Activated naive CD8-positive, alpha-beta T cell treated with anti-CD3 and anti-CD28 coated beads for 36 hours (primary cell): Measurements from ENCODE around the gene DOCK2. TPM values are rescaled to one million over a fixed set of nuclear protein-coding genes. Genes with fewer than 3 reads are reported as not detected.
"Not testable (repeated sequence)": the region's sequence is repeated elsewhere in the genome, so short reads cannot be mapped to it uniquely, and the experiment has no call there.

Experiments
- DNase-seq: peaks from one replicate; pipeline ENCODE4 v3.0.0; 2021
- H3K27ac Mint-ChIP-seq: one replicate; pipeline ENCODE4 v1.8.0; 2022; ENCODE audit warnings: mild to moderate bottlenecking, moderate library complexity, mixed read lengths
- H3K27me3 Mint-ChIP-seq: one replicate; pipeline ENCODE4 v1.8.0; 2022; ENCODE audit warnings: mild to moderate bottlenecking, mixed read lengths
- H3K36me3 Mint-ChIP-seq: one replicate; pipeline ENCODE4 v1.8.0; 2021; ENCODE audit warnings: mild to moderate bottlenecking, mixed read lengths
- H3K4me1 Mint-ChIP-seq: one replicate; pipeline ENCODE4 v1.8.0; 2021; ENCODE audit warnings: mixed read lengths
- H3K4me3 Mint-ChIP-seq: one replicate; pipeline ENCODE4 v1.8.0; 2022; ENCODE audit warnings: mild to moderate bottlenecking, moderate library complexity, mixed read lengths
- H3K9me3 Mint-ChIP-seq: one replicate; pipeline ENCODE4 v1.8.0; 2022; ENCODE audit warnings: mixed read lengths
- total RNA-seq, 2 experiments: library from RNA; stranded (reverse); gene quantifications; one replicate each; pipeline ENCODE4 v1.2.3, GENCODE V29; 2021

DOCK2 gene
- total RNA-seq, 2 experiments from 2014 or later: 149 TPM

DNA sequence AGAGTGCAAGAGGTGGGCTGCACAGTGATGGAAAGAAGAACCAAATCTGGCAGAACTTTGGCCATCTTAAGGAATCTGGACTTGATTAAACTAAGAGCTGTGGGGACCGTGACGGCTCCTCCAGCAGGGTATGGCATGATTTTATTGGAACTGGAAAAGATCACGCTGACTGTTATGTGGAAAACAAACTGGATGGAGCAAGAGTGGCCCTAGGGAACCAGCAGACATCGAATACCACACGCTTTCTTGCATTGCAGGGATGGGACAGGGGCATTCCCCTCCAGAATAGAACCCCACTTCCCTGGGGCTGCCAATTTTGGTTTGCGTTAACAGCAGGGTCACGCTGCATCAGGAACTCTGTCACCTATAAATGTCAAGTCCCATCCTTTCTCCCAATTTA lies 304.5 kb downstream of the DOCK2 start:
- no peaks in the 10 kb centered on the region for H3K9me3 Mint-ChIP-seq
- DNase-seq: no peak
- H3K27me3 Mint-ChIP-seq: no peaks in the 10 kb centered on the region
- peaks cover 12% of the 10 kb centered on the region for H3K36me3 Mint-ChIP-seq
- H3K27ac Mint-ChIP-seq: no peak overlapping the region
- H3K4me3 Mint-ChIP-seq: no peak overlapping the region
- H3K4me1 Mint-ChIP-seq: peaks cover 12% of the 10 kb centered on the region

DNA sequence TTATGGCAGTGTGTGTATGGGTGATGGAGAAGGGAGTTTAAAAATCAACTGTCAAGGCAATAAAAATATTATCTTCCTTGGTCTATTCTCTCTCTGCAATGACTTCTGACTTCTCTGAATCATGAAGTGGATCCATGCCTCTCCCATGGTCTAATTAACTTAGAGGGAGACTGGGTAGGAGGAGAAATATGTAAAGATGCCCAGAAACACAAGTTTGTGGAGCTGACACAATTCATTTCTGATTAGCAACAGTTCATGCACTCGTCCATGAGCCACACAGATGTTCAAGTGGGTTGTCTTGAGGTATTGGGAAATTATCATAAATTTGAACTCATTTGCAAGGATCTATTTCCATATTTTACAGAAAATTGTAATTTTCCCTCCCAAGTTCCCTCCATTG lies 305.1 kb downstream of the DOCK2 start:
- peaks cover 14% of the 10 kb centered on the region for H3K36me3 Mint-ChIP-seq
- no peak for DNase-seq

DNA sequence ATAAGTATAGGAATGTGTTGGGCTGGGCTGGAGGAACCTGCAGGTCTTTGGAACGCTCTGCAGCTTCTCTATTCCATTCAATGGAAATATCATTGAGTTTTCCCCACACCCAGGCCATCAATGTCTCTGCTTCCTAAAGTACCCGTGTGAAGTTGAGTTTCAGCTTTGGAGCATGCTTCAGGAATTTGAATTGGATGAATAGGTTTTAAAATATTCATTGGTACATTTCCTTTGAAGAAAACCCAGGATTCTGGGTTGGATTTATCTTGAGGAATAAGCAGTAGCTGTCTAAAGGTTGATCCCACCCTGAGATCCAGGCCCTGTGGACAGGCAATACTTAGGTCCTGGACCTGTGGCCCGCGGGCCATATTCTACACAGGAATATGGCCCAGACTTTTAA lies 306.0 kb downstream of the DOCK2 start:
- no peak overlapping the region for H3K4me3 Mint-ChIP-seq
- no peak for DNase-seq
- no peaks in the 10 kb centered on the region for H3K9me3 Mint-ChIP-seq
- H3K36me3 Mint-ChIP-seq: peaks cover 16% of the 10 kb centered on the region
- no peaks in the 10 kb centered on the region for H3K27me3 Mint-ChIP-seq
- peaks cover 12% of the 10 kb centered on the region for H3K4me1 Mint-ChIP-seq
- no peak overlapping the region for H3K27ac Mint-ChIP-seq

More for the DNA sequence above, 305.1 kb downstream of the DOCK2 start:
- Mint-ChIP-seq H3K4me3 (no peak overlapping the region), H3K4me1 (peaks cover 12% of the 10 kb centered on the region), H3K27me3 (no peaks in the 10 kb centered on the region), H3K27ac (no peak overlapping the region), H3K9me3 (no peaks in the 10 kb centered on the region)

DNA sequence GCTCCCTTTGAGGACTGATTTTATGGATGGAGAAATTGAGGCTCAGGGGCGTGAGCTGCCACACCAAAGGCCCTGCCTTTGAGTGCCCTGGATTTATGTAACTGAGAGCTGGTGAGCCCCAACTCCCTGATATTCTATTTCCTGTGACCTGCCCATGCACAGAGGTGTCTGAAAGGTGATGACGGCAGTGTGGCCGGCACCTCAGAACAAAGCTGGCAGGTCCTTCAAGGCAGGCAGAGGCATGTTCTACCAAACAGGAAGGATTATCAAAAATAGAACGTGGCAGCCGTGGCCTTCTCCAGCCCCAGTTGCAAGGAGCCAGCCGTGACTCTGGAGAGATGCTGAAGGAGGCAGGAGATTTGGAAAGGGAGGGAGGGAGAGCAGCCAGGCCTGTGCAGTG lies 307.0 kb downstream of the DOCK2 start:
- Mint-ChIP-seq H3K9me3 (no peaks in the 10 kb centered on the region), H3K27me3 (no peaks in the 10 kb centered on the region), H3K4me1 (peaks cover 12% of the 10 kb centered on the region), H3K27ac (no peak overlapping the region), H3K4me3 (no peak overlapping the region), H3K36me3 (peaks cover 22% of the 10 kb centered on the region)
- DNase-seq: no peak

DNA sequence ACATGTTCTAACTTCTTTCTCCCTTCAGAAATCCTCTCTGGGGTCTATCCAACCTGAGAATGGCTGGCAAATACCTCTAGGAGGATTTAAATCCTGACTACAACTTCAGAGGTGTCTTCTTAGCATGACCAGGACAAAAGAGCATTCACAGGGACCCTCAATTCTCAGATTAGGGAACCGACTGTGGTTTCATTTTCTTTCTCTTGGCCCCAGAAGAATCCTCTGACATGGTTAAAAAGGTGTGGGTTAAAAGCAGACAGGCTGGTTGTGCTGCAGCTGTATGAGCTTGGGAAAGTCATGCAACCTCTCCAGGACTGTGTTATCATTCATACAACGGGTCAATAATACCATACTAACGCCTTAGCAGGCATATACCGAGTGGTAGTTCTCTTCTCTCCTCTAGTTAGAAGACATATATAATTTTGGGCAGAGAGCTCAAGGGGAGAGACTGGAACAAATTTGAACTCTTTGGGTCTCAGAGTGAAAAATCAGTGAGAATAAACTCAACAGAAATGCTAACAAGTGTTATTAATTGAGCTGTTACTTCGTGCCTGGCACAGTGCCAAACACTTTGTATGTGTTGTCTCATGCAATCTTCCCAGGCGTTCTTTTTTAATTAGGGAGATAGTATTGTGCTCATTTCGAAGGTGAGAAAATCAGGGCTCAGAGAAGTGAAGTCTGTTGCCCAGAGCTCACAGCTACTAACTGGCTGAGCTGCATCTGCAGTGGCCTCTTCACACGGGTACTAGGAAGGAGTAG lies 308.0 kb downstream of the DOCK2 start:
- no peak overlapping the region for H3K4me3 Mint-ChIP-seq
- no peak for DNase-seq
- no peaks in the 10 kb centered on the region for H3K27me3 Mint-ChIP-seq
- H3K9me3 Mint-ChIP-seq: no peaks in the 10 kb centered on the region
- H3K27ac Mint-ChIP-seq: peak overlapping the region; percentile 14
- peaks cover 28% of the 10 kb centered on the region for H3K36me3 Mint-ChIP-seq
- H3K4me1 Mint-ChIP-seq: peaks cover 12% of the 10 kb centered on the region

DNA sequence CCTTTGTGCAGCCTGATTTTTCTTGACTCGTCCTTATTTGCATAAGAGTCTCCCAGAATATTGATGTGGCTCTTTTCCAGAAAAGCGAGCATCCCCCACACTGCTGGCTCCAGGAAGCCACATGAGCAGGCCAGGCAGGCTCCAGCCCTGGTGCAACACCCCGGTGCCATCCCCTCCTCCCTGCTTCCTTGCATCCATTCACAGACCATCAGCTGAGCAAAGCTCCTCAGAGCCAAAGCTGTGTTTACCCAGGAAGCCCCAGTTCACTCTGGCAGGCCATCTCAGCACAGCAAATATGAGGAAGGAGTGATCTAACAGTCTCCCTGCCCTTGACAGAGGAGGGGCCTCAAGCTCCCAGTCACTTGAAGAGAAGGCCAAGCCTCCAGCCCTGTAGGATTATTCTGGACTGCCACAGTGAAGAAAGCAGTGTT lies 308.8 kb downstream of the DOCK2 start:
- no peak overlapping the region for H3K4me3 Mint-ChIP-seq
- DNase-seq: no peak
- H3K27ac Mint-ChIP-seq: no peak overlapping the region
- peaks cover 12% of the 10 kb centered on the region for H3K4me1 Mint-ChIP-seq
- H3K27me3 Mint-ChIP-seq: no peaks in the 10 kb centered on the region
- H3K9me3 Mint-ChIP-seq: no peaks in the 10 kb centered on the region
- peaks cover 33% of the 10 kb centered on the region for H3K36me3 Mint-ChIP-seq

DNA sequence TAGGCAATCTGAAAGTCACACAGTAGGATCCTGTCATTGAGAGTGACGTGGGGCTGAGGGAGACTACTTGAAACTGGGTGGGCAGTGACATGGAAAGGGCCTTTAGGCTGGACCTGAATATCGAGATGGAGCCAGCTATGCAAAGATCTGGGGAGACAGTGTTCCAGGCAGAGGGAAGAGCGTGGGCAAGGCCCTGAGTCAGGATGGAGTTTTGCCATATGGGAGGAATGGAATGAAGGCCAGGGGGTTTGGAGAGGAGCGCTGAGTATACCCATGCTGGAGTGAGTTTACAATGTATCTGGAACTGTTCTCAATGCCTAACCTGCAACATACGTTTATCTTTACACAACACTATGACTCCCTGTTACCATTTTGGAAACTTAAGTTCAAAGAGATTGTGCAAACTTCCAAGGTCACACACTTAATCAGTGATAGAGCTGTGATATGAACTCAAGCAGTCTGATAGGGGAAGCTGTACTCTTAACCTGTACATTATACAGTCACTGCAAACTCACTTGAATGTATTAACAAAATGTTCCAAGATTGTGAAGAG lies 309.7 kb downstream of the DOCK2 start:
- no peaks in the 10 kb centered on the region for H3K27me3 Mint-ChIP-seq
- H3K4me1 Mint-ChIP-seq: peaks cover 8% of the 10 kb centered on the region
- no peak for DNase-seq
- H3K9me3 Mint-ChIP-seq: no peaks in the 10 kb centered on the region
- no peak overlapping the region for H3K27ac Mint-ChIP-seq
- peaks cover 37% of the 10 kb centered on the region for H3K36me3 Mint-ChIP-seq
- no peak overlapping the region for H3K4me3 Mint-ChIP-seq

DNA sequence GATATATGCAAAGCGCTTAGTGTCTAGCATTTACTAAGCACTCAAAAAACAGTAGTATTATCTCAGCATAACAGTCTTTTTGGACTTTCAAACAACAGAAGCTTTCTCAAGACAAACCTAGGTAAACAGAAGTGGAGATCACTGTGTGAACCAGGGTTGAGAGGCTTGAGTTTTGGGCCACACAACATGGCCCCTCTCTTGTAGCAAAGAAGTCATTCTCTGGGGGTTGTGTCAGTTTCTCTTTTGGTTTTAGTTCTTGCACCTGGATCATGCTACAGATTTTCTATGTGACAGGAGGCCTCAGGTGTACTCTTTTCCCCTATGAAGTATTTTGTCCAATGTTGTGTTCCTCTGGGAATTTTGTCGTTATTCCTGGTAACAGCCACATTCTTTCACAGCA lies 313.3 kb downstream of the DOCK2 start:
- Mint-ChIP-seq H3K4me1 (no peaks in the 10 kb centered on the region), H3K27me3 (no peaks in the 10 kb centered on the region), H3K36me3 (peaks cover 44% of the 10 kb centered on the region), H3K9me3 (no peaks in the 10 kb centered on the region), H3K27ac (no peak overlapping the region), H3K4me3 (no peak overlapping the region)
- no peak for DNase-seq

DNA sequence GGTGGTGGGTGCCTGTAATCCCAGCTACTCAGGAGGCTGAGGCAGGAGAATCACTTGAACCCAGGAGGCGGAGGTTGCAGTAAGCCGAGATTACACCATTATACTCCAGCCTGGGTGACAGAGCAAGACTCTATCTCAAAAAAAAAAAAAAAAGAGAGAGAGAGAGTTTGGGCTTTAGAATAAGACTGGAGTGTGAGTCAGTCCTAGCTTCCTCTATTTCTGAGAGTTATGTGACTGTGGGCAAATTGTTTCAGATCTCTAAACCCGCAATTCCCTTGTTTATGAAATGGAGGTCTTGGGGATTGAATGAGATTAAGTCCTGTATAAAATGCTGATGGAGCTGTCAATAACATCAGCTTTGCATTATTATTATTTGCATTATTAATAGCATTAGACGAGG lies 316.1 kb downstream of the DOCK2 start:
- not testable (repeated sequence) for H3K4me3 Mint-ChIP-seq, DNase-seq, H3K4me1 Mint-ChIP-seq, H3K27ac Mint-ChIP-seq, H3K27me3 Mint-ChIP-seq, H3K9me3 Mint-ChIP-seq
- peaks cover 32% of the 10 kb centered on the region for H3K36me3 Mint-ChIP-seq

DNA sequence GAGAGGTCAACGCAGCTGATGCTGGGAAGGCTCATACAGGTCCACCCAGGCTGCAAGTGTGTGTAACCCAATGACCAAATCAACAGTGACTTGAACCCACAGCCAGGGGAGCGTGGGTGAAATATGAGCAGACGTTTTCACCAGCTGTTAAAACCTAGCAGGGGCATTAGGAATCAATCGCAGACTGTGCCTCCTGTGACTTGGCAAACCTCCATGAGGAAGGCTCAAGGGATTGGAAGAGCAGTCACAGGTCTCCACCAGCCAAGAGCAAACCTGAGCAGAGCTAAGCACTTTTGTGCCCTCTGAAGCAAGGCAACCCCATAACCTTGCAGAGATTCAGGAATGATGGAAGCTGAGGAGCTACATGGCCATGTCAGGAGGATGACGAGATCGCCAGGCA lies 317.7 kb downstream of the DOCK2 start:
- H3K4me3 Mint-ChIP-seq: no peak overlapping the region
- no peak overlapping the region for H3K27ac Mint-ChIP-seq
- H3K36me3 Mint-ChIP-seq: peaks cover 26% of the 10 kb centered on the region
- H3K9me3 Mint-ChIP-seq: no peaks in the 10 kb centered on the region
- no peaks in the 10 kb centered on the region for H3K4me1 Mint-ChIP-seq
- DNase-seq: no peak
- no peaks in the 10 kb centered on the region for H3K27me3 Mint-ChIP-seq

DNA sequence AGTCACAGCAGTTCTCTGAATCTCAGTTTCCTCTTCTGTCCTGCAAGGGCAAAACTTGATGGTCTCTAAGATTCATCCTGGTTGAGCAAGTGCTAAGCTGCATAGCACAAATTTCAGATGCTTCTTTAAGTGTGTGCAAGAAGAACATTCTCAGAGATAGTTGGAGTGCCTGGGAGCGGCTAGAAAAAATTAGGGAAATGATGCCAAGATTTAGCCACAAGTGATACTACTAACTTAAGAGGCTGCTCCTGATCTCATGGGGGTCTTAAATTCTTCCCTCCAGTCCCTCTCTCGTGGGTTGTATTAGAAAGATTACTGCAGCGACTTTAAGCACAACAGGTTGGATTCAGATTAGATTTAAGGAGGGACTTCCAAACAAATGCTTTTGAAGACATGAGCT lies 319.1 kb downstream of the DOCK2 start:
- H3K4me3 Mint-ChIP-seq: no peak overlapping the region
- H3K27ac Mint-ChIP-seq: no peak overlapping the region
- H3K27me3 Mint-ChIP-seq: no peaks in the 10 kb centered on the region
- no peaks in the 10 kb centered on the region for H3K9me3 Mint-ChIP-seq
- no peak for DNase-seq
- H3K4me1 Mint-ChIP-seq: no peaks in the 10 kb centered on the region
- peaks cover 18% of the 10 kb centered on the region for H3K36me3 Mint-ChIP-seq

DNA sequence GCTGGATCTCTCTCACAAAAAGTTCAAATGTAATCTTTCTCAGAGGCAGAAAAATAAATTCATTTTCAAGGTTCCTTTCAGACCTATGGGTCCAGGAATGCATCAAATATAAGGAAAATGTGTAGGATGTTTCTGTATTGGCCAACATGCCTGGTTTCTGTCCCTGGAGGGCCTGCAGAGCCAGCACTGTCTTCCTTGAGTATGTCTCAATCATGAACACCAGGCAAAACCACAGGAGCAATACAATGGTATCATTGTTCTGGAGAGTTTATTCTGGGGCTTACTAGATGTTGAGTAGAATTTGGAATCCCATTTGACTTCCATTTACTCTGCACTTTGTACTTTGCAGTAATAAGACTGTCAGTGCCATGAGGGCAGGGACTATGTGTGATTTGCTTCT lies 319.7 kb downstream of the DOCK2 start:
- Mint-ChIP-seq H3K27ac (no peak overlapping the region), H3K36me3 (peaks cover 18% of the 10 kb centered on the region), H3K4me1 (no peaks in the 10 kb centered on the region), H3K9me3 (no peaks in the 10 kb centered on the region), H3K4me3 (no peak overlapping the region), H3K27me3 (no peaks in the 10 kb centered on the region)
- DNase-seq: no peak

DNA sequence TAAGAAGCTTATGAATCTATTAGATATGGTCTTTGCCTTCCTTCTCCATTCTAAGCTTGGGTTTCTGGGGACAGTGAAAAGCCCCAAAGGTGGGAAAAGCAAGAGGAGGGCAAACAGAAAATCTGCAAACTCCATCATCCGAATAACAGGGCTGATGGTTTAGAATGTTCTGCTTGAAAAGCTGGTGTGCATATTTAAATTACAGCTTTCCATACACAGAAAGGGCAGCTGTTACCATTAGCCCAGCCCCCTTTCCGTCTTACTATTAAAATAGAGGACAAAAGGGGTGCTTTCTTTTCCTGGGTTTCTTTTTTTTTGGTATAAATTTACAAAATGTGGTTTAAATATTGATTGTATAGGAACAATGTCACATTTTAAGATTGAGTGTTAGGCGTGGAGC lies 321.2 kb downstream of the DOCK2 start:
- no peak overlapping the region for H3K4me3 Mint-ChIP-seq
- peaks cover 19% of the 10 kb centered on the region for H3K36me3 Mint-ChIP-seq
- no peaks in the 10 kb centered on the region for H3K27me3 Mint-ChIP-seq
- H3K9me3 Mint-ChIP-seq: no peaks in the 10 kb centered on the region
- no peak for DNase-seq
- H3K27ac Mint-ChIP-seq: no peak overlapping the region
- peaks cover 2% of the 10 kb centered on the region for H3K4me1 Mint-ChIP-seq

DNA sequence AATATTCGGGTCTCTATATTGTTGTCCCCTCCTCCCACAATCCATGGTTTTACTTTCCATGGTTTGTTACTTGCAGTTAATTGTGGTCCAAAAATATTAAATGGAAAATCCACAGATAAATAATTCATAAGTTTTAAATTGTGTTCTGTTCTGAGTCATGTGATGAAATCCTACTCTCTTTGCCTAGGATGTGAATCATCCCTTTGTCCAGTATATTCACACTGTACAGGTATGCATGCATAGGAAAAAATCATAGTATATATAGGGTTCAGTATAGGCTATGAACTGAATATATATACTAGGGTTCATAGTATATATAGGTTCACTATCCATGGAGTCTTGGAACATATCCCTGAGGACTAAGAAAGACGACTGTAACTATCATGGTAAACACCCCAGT lies 323.6 kb downstream of the DOCK2 start:
- H3K4me3 Mint-ChIP-seq: no peak overlapping the region
- H3K27ac Mint-ChIP-seq: no peak overlapping the region
- no peak for DNase-seq
- peaks cover 18% of the 10 kb centered on the region for H3K36me3 Mint-ChIP-seq
- no peaks in the 10 kb centered on the region for H3K9me3 Mint-ChIP-seq
- no peaks in the 10 kb centered on the region for H3K27me3 Mint-ChIP-seq
- peaks cover 2% of the 10 kb centered on the region for H3K4me1 Mint-ChIP-seq

DNA sequence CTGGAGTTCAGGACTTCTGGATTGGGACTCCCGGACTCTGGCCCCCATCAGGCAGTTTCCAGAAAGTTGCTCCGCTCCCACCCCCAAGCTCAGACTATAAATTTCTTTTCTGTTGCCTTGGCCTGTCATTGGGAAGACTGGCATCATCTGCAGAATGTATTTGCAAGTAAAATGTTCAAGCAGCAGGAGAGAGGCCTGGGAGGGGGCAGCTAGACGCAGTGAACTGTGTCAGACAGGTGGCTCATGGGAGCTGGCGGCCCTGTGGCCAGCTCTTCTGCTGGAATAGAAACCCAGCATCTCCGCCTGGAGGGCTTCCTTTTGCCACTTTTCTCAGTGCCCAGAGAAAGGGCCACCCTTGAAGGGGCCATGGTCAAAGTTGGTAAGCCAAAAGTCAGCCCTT lies 327.2 kb downstream of the DOCK2 start:
- H3K27me3 Mint-ChIP-seq: no peaks in the 10 kb centered on the region

DNA sequence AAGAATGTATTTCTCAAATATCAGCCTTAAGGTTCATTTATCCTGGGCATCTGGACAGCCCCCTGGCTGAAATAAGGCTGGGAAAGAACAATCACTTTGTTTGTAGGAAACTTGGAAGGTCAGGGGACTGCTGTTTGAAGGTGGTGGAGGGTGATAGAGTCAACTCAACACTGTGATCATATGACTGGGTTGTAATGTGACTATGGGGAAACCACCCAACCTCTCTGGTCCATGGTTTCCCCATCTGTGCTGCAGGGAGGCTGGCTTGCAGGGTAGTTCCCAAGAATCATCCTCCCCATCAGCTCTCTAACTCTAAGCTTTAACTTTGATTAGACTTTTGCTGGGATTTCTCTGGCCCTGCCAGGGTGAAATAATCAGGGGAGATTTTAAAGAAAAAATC lies 333.3 kb downstream of the DOCK2 start:
- H3K4me1 Mint-ChIP-seq: no peaks in the 10 kb centered on the region
- no peaks in the 10 kb centered on the region for H3K27me3 Mint-ChIP-seq
- no peak overlapping the region for H3K27ac Mint-ChIP-seq
- DNase-seq: no peak
- no peak overlapping the region for H3K4me3 Mint-ChIP-seq
- peaks cover 7% of the 10 kb centered on the region for H3K36me3 Mint-ChIP-seq
- no peaks in the 10 kb centered on the region for H3K9me3 Mint-ChIP-seq

More for the DNA sequence above, 327.2 kb downstream of the DOCK2 start:
- Mint-ChIP-seq H3K4me1 (peaks cover 2% of the 10 kb centered on the region), H3K27ac (no peak overlapping the region), H3K9me3 (no peaks in the 10 kb centered on the region), H3K36me3 (peaks cover 23% of the 10 kb centered on the region), H3K4me3 (no peak overlapping the region)
- no peak for DNase-seq
